Thyroid gland (tissue), 4 donors: ENCODE measurements around the gene DGKB.

Experiments
- POLR2A ChIP-seq, 2 donors: fragments of 450-650 bp; IDR thresholded peaks; one replicate each; pipeline ENCODE4 v1.6.1; 2017; ENCODE audit warnings: antibody characterized with exemption in 2 of 2, mild to moderate bottlenecking in 2 of 2, moderate library complexity in 1 of 2
- TF ChIP-seq, protein P1 (sequence below), 6 experiments: fragments of 200-600 bp in 3 of 6; fragments of 450-650 bp in 3 of 6; sonication (generic) in 3 of 6; IDR thresholded peaks; one replicate each; pipeline ENCODE4 v1.5.1; 2016 to 2019; ENCODE audit warnings: antibody characterized with exemption in 6 of 6, mild to moderate bottlenecking in 2 of 6, inconsistent platforms in 1 of 6, moderate library complexity in 1 of 6

DNA sequence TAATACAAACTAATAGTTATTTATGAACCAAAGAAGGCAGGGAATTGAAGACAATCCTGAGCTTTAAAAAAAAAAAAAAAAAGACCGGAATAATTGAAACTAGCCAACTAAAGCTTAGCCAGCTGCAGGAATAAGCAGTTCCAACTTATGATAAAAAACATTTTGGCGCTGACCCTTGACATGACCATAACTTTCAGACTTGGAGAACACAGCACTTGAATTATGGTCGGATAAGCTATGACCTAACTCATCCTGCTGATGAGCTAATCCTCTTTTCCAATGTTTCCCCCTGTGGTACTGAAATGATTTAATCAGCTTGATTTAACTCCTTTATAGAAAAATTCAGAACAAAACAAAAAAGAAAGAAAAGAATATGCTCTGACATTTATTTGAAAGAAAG lies 181.8 kb downstream of the DGKB start:
- TF ChIP-seq, protein P1, sequence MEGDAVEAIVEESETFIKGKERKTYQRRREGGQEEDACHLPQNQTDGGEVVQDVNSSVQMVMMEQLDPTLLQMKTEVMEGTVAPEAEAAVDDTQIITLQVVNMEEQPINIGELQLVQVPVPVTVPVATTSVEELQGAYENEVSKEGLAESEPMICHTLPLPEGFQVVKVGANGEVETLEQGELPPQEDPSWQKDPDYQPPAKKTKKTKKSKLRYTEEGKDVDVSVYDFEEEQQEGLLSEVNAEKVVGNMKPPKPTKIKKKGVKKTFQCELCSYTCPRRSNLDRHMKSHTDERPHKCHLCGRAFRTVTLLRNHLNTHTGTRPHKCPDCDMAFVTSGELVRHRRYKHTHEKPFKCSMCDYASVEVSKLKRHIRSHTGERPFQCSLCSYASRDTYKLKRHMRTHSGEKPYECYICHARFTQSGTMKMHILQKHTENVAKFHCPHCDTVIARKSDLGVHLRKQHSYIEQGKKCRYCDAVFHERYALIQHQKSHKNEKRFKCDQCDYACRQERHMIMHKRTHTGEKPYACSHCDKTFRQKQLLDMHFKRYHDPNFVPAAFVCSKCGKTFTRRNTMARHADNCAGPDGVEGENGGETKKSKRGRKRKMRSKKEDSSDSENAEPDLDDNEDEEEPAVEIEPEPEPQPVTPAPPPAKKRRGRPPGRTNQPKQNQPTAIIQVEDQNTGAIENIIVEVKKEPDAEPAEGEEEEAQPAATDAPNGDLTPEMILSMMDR (IDR thresholded peaks at IDR 0.05), result no peak
- TF ChIP-seq POLR2A (IDR thresholded peaks at IDR 0.05), result no peak
